Transverse colon (tissue), 4 donors: ENCODE results near the gene TRABD2A.

Experiments used
- EP300 ChIP-seq: sonication (generic); formaldehyde crosslinking; IDR thresholded peaks from one replicate; pipeline ENCODE4 v1.6.1; 2017; ENCODE audit warnings: antibody characterized with exemption, low read depth
- POLR2A ChIP-seq: fragments of 450-650 bp; IDR thresholded peaks from one replicate; pipeline ENCODE4 v1.6.1; 2016; ENCODE audit warnings: antibody characterized with exemption, mild to moderate bottlenecking, moderate library complexity
- POLR2AphosphoS5 ChIP-seq, 3 donors: sonication (generic); formaldehyde crosslinking; IDR thresholded peaks; one replicate each; pipeline ENCODE4 v1.6.1; 2016; ENCODE audit warnings: antibody characterized with exemption in 3 of 3
- TF ChIP-seq, protein P1 (sequence below), 5 experiments: fragments of 200-600 bp in 3 of 5; fragments of 450-650 bp in 2 of 5; sonication (generic) in 3 of 5; IDR thresholded peaks; 1 replicate in 2 of 5; 2 replicates in 3 of 5; pipeline ENCODE4 v1.5.1; 2016 to 2017; ENCODE audit warnings: antibody characterized with exemption in 5 of 5, inconsistent platforms in 3 of 5, mild to moderate bottlenecking in 2 of 5, moderate library complexity in 1 of 5

DNA sequence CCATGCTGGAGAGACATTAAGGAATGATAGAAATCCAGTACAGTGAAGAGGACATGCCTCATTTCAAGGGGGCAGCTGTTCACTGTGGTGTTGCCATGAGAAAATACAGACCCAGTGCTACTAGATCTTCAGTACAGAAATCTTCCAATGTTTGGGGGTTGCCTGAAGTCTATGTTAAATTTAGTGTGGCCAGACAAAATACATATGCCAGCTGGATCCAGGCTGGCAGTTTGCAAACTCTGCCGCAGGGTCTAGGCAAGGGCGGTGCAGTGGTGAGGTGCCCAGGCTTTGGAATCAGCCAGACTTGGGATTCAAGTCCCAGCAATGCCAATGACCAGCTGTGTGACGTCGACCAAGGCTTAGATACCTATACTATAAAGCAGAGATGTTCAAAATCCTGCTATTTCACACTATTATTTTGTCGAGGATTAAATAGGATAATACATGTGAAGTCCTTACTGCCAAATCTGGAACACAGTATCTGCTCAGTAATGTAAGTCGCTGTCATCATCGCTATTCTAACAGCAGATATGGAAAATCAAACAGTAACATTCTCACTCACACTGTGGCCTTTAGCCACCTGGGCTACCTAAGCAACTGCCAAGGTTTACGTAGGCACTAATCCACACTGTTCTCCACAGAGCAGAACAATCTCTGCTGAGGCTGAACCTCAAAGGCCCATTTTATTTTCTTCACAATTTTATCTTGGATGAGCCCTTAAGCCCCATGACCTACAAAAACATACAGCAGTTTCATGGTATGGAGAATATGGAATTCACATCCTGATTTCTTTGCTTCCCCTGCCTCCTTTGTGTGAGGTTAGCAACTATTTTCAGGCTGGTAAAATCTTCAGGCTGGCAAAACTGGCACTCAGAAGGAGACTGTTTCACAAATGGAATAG lies 18.7 kb upstream of the TRABD2A start:
- TF ChIP-seq EP300, result no peak
- TF ChIP-seq POLR2AphosphoS5 (IDR thresholded peaks at IDR 0.05), result no peak
- TF ChIP-seq, protein P1, sequence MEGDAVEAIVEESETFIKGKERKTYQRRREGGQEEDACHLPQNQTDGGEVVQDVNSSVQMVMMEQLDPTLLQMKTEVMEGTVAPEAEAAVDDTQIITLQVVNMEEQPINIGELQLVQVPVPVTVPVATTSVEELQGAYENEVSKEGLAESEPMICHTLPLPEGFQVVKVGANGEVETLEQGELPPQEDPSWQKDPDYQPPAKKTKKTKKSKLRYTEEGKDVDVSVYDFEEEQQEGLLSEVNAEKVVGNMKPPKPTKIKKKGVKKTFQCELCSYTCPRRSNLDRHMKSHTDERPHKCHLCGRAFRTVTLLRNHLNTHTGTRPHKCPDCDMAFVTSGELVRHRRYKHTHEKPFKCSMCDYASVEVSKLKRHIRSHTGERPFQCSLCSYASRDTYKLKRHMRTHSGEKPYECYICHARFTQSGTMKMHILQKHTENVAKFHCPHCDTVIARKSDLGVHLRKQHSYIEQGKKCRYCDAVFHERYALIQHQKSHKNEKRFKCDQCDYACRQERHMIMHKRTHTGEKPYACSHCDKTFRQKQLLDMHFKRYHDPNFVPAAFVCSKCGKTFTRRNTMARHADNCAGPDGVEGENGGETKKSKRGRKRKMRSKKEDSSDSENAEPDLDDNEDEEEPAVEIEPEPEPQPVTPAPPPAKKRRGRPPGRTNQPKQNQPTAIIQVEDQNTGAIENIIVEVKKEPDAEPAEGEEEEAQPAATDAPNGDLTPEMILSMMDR (IDR thresholded peaks at IDR 0.05), result no peak
- no peak for TF ChIP-seq POLR2A
